ENCODE results near the gene DOK5.

GRCh38 chr20:54470697-54471096 lies 4.7 kb upstream of the DOK5 start:
- TF ChIP-seq, protein P1, sequence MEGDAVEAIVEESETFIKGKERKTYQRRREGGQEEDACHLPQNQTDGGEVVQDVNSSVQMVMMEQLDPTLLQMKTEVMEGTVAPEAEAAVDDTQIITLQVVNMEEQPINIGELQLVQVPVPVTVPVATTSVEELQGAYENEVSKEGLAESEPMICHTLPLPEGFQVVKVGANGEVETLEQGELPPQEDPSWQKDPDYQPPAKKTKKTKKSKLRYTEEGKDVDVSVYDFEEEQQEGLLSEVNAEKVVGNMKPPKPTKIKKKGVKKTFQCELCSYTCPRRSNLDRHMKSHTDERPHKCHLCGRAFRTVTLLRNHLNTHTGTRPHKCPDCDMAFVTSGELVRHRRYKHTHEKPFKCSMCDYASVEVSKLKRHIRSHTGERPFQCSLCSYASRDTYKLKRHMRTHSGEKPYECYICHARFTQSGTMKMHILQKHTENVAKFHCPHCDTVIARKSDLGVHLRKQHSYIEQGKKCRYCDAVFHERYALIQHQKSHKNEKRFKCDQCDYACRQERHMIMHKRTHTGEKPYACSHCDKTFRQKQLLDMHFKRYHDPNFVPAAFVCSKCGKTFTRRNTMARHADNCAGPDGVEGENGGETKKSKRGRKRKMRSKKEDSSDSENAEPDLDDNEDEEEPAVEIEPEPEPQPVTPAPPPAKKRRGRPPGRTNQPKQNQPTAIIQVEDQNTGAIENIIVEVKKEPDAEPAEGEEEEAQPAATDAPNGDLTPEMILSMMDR (IDR thresholded peaks at IDR 0.05) = no peak
- TF ChIP-seq POLR2A (IDR thresholded peaks at IDR 0.05) = no peak

Data from uterus (tissue), 2 donors.